Measurements from ENCODE around the gene GAPVD1. TPM values are rescaled to one million over a fixed set of nuclear protein-coding genes. Genes with fewer than 3 reads are reported as not detected.

The GAPVD1 gene
- total RNA-seq, 1 experiment from 2014 or later: 39.5 TPM

GRCh38 chr9:125260561-125260960 lies 1.1 kb upstream of the GAPVD1 start:
- Histone ChIP-seq H4K5ac (ENCODE audit: insufficient read length, low read depth, low read length) (no peak overlapping the region), H3K23me2 (ENCODE audit: insufficient read length, low read depth, low read length, poor library complexity, severe bottlenecking) (peaks cover 4% of the 10 kb centered on the region), H4K20me1 (ENCODE audit: control insufficient read depth, insufficient read depth, insufficient read length) (no peaks in the 10 kb centered on the region), H3K9me3 (ENCODE audit: control insufficient read depth, low read depth, low read length) (no peaks in the 10 kb centered on the region), H2BK120ac (ENCODE audit: low read depth, low read length, poor library complexity, severe bottlenecking) (no peak overlapping the region), H2AK5ac (ENCODE audit: insufficient read length, low read length) (no peak overlapping the region), H3K23ac (ENCODE audit: insufficient read length, low read depth, low read length) (no peak overlapping the region), H4K91ac (ENCODE audit: insufficient read length, low read depth, low read length) (no peak overlapping the region), H3K79me1 (ENCODE audit: insufficient read depth, low read depth, low read length, poor library complexity, severe bottlenecking) (no peaks in the 10 kb centered on the region), H3K18ac (ENCODE audit: insufficient read length, low read depth, low read length) (no peak overlapping the region), H4K8ac (replicated peaks; ENCODE audit: insufficient read length, low read depth, low read length) (no peak overlapping the region), H3K4me1 (ENCODE audit: insufficient read depth, low read length) (no peaks in the 10 kb centered on the region), H3K4ac (ENCODE audit: low read depth, low read length) (no peak overlapping the region), H2BK5ac (ENCODE audit: insufficient read length, low read length) (no peak overlapping the region), H3K56ac (ENCODE audit: insufficient read length, low read depth, low read length) (no peak overlapping the region), H2BK20ac (ENCODE audit: low read depth, low read length, poor library complexity, severe bottlenecking) (no peak overlapping the region), H3T11ph (ENCODE audit: low read length) (no peak overlapping the region), H3K9ac (ENCODE audit: extremely low read depth, insufficient read length, low read length) (no peak overlapping the region), H2BK12ac (ENCODE audit: insufficient read length, low read depth, low read length) (no peak overlapping the region), H2AFZ (ENCODE audit: low read length) (no peak overlapping the region), H3K27me3 (ENCODE audit: insufficient read depth, low read length) (no peaks in the 10 kb centered on the region), H2BK15ac (ENCODE audit: low read depth, low read length) (no peak overlapping the region), H3K4me2 (ENCODE audit: insufficient read depth, insufficient read length, low read length) (no peak overlapping the region), H3K27ac (ENCODE audit: insufficient read length, low read depth, low read length) (no peak overlapping the region), H3K79me2 (ENCODE audit: insufficient read depth, low read length) (peaks cover 3% of the 10 kb centered on the region; the same call in 1 of the 2 replicates), H3K14ac (ENCODE audit: insufficient read depth, low read length) (no peak overlapping the region)
- Mint-ChIP-seq H3K4me3 (peak overlapping the region; percentile 71 to 97; a peak in 3 of 5 replicates), H3K27ac (no peak overlapping the region), H3K4me1 (peaks cover 8 to 12% of the 10 kb centered on the region in 2 experiments), H3K36me3 (ENCODE audit: insufficient read depth in 1 of 3, low read depth in 3 of 3) (peaks cover 2 to 16% (median 8%) of the 10 kb centered on the region in 3 experiments; a peak in 6 of 7 replicates), H3K27me3 (ENCODE audit: low read depth) (no peaks in the 10 kb centered on the region), H3K9me3 (peaks cover 0 to 7% of the 10 kb centered on the region in 2 experiments; a peak in 1 of 5 replicates)
- DNase-seq: no peak
- no peak for TF ChIP-seq CTCF (conservative IDR thresholded peaks at IDR 0.05)

Measured in H9 (cell line).